KOPT-K1 (cell line): ENCODE measurements around the gene LARP1.
"Not testable (repeated sequence)": the region's sequence is repeated elsewhere in the genome, so short reads cannot be mapped to it uniquely, and the experiment has no call there.

Source experiments
- H3K27ac ChIP-seq: fragments of 200-600 bp; sonication (generic); 2 replicates; pipeline ENCODE4 v1.5.1; 2016; ENCODE audit warnings: antibody characterized with exemption, mild to moderate bottlenecking, low read depth, low read length; ENCODE audit not compliant: poor library complexity, severe bottlenecking
- H3K36me3 ChIP-seq: fragments of 200-600 bp; sonication (generic); 2 replicates; pipeline ENCODE4 v1.5.1; 2017; ENCODE audit warnings: antibody characterized with exemption, mild to moderate bottlenecking, low read length, moderate library complexity; ENCODE audit not compliant: insufficient read depth
- H3K9me3 ChIP-seq: fragments of 200-600 bp; sonication (generic); 2 replicates; pipeline ENCODE4 v1.5.1; 2017; ENCODE audit warnings: antibody characterized with exemption, low read length, mild to moderate bottlenecking; ENCODE audit not compliant: insufficient read depth, poor library complexity, severe bottlenecking

The LARP1 gene

GRCh38 chr5:154815025-154815424 lies 59.8 kb downstream of the LARP1 start:
- no peaks in the 10 kb centered on the region for H3K9me3 ChIP-seq
- H3K27ac ChIP-seq = no peak overlapping the region
- peaks cover 99% of the 10 kb centered on the region for H3K36me3 ChIP-seq

DNA sequence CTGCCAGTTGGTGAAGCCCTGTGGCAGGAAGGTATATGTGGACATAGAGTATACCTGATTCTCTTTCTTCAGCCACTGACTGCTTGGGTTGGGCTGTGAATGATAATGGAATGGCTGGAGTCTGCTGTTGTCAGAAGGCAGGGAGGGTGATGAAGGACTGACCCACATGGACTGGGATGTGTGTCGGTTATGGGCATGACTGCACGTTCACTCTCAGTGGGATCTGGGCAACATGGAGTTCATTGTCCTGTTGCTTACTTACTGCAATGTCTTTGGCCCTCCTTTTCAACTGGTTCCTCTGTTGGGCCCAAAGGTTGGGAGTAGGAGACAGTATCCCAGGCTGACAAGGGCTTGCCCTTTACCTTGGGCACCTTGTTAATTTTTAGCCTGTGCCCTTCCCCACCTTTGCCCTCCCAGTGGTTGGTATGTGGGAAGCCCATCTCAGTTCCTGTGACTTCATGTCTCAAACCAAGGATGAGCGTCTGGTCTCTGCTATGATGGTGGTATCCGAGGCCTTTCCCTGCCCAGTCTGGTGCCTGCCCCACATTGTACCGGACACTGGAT lies 60.6 kb downstream of the LARP1 start:
- Histone ChIP-seq H3K36me3 (peaks cover 99% of the 10 kb centered on the region), H3K27ac (no peak overlapping the region), H3K9me3 (no peaks in the 10 kb centered on the region)

- Histone ChIP-seq H3K36me3 (peaks cover 96% of the 10 kb centered on the region), H3K9me3 (no peaks in the 10 kb centered on the region), H3K27ac (no peak overlapping the region)
Measured at GRCh38 chr5:154816891-154817492, 61.8 kb downstream of the LARP1 start.

DNA sequence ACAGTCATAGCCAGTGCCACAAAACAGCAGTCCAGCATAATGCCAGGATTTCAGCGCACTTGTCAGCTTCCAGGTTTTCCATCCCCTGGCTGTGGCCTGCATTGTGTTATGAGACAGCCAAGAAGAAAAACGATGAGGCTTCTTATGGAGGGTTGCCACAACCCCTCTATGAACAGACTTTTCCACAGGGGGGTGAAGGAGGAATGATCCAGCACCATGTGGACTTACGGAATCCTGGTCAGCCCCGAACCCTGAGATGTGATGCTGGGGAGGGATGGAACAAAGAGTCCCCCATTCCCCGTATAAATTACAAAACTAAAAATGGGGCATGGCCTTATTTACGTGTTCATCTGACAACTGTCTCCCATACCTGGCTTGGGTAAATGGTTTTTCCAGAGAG lies 62.6 kb downstream of the LARP1 start:
- no peak overlapping the region for H3K27ac ChIP-seq
- peaks cover 98% of the 10 kb centered on the region for H3K36me3 ChIP-seq
- no peaks in the 10 kb centered on the region for H3K9me3 ChIP-seq

DNA sequence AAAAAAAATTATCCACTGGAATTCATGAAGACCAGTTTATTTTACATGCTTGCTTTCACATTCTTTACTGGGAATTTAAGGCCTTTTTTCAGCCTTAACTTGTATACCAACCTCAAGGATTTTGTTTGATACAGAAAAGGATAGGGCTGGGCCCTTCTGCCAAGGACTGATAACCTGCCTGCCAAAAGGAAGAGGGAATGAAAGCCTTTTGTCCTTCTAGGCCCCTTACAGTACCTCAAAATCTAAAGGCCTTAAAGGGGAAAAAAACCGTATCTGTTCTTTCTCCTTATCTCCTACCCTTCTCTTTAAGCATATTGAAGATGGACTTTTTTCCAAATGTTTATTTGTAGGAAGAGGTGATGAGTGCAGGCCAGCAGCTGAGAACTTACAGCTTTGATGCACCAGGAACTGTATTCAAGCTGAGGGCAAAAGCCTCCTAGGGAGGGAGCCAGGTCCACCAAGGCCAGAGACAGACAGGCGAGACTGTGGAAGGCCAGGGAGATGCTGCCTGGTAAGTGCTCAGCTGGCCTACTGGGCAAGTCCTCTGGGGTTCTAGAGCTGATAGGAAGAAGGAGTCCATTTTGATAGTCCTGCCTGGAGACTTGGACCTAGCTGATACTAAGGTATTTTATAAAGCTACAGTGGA lies 63.4 kb downstream of the LARP1 start:
- no peak overlapping the region for H3K27ac ChIP-seq
- H3K36me3 ChIP-seq = peaks cover 96% of the 10 kb centered on the region
- H3K9me3 ChIP-seq = no peaks in the 10 kb centered on the region

GRCh38 chr5:154819546-154819945 lies 64.4 kb downstream of the LARP1 start:
- H3K27ac ChIP-seq = no peak overlapping the region
- H3K36me3 ChIP-seq = peaks cover 96% of the 10 kb centered on the region
- H3K9me3 ChIP-seq = no peaks in the 10 kb centered on the region

GRCh38 chr5:154820383-154820782 lies 65.2 kb downstream of the LARP1 start:
- Histone ChIP-seq H3K9me3 (no peaks in the 10 kb centered on the region), H3K36me3 (peaks cover 90% of the 10 kb centered on the region), H3K27ac (no peak overlapping the region)

DNA sequence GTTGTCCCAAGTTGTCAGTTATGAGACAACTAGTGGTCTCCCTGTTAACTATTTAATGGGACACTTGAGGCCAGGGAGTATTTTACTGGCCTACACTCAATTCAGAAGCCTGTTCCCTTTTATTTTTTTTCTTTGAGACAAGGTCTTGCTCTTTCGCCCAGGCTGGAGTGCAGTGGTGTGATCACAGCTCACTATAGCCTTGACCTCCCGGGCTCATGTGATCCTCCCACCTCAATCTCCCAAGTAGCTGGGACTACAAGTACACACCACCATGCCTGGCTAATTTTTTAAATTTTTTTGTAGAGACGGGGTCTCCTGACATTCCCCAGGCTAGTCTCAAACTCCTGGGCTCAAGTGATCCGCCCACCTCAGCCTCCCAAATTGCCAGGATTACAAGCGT lies 67.7 kb downstream of the LARP1 start:
- peaks cover 75% of the 10 kb centered on the region for H3K36me3 ChIP-seq
- not testable (repeated sequence) for H3K9me3 ChIP-seq, H3K27ac ChIP-seq

DNA sequence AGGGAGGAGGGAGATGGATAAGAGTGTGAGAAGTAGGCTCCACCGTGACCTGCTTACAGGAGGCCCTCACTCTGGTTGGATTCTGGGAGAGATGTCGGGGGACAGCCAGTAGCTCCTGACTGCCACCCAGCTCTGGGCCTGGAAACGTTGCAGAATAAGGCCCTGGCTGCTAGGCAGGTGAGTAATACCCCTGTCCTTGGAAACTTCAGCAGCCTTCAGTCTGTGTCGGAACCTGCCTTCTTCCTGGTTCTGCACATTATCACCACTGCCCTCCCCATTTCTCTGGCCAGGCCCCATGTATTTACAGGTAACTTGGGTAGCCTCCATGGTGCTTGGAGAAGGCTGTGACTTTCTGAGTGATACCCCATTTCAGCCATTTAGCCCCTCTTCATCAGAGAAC lies 68.4 kb downstream of the LARP1 start:
- Histone ChIP-seq H3K36me3 (peaks cover 75% of the 10 kb centered on the region), H3K9me3 (no peaks in the 10 kb centered on the region)

DNA sequence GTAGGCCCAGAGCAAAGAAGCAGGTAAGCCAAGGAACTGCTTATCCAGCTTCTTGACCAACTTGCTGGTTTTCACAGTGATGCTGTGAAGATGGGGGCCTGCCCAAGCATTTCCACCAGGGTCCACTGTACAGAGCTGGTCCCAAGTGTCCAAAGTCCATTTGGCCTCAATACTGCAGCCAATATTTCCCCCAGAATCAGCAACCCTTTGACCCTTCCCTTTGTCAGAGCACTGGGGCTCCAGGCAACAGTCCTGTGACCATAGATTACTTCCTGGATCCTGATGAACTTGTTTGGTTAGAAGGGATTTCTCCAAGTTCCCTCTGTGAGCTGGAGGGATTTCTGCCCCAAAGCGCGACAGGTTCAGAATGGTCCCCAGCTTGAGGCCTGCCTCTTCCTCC lies 68.9 kb downstream of the LARP1 start:
- no peak overlapping the region for H3K27ac ChIP-seq
- H3K36me3 ChIP-seq = peaks cover 73% of the 10 kb centered on the region
- H3K9me3 ChIP-seq = no peaks in the 10 kb centered on the region

More for the DNA sequence above, 68.4 kb downstream of the LARP1 start:
- no peak overlapping the region for H3K27ac ChIP-seq

- Histone ChIP-seq H3K27ac (peak overlapping the region; percentile 11), H3K9me3 (no peaks in the 10 kb centered on the region), H3K36me3 (peaks cover 64% of the 10 kb centered on the region)
Measured at GRCh38 chr5:154829181-154829588, 74.0 kb downstream of the LARP1 start.

DNA sequence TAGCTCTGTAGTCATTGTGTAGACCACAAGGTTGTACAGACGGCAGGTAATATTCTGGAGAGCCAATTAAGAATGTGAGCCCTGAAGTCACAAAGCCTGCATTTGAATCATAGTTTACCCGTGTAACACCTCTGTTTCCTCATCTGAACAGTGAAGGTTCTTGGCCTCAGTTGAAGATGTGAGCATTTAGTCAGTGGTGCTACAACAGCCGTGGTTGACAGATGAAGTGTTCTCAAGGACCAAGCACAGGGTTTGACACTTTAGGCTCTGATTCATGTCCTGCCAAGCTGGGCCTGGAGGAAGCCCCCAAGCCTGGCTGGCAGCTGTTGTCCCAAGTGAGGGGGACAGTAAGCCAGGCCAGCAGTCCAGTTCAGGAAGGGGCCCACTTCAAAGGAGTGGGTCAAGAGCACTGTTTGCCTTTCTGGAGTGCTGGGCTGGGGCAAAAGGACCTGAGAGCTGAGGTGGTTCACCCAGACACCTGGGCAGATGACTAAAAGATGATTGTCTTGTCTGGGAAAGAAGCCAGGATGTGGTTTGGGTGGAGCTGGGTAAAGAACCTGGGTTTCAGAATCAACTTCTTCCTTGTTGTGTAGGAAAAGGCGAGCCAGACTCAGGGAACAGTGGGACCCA lies 74.5 kb downstream of the LARP1 start:
- Histone ChIP-seq H3K9me3 (no peaks in the 10 kb centered on the region), H3K27ac (peak overlapping the region; percentile 11), H3K36me3 (peaks cover 62% of the 10 kb centered on the region)

DNA sequence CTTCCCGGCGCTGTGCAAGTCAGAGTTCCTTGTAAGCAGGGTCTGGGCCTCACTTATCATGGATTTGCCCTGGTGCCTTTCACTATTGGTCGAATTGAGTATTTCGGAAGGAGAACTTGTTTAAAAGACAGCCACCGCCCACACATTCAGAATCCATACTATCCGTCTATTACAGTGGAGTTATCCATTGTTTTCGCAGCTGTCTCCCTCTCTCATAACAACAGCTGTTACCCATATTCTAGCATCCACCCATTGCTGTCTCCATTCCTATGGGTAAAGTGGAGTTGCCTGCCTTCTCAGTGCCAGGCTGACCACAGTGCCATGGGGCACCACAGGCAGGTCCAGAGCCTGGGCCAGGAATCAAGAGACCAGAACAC lies 75.0 kb downstream of the LARP1 start:
- Histone ChIP-seq H3K36me3 (peaks cover 65% of the 10 kb centered on the region), H3K9me3 (no peaks in the 10 kb centered on the region), H3K27ac (no peak overlapping the region)

- Histone ChIP-seq H3K9me3 (no peaks in the 10 kb centered on the region), H3K36me3 (peaks cover 65% of the 10 kb centered on the region), H3K27ac (no peak overlapping the region)
Measured at GRCh38 chr5:154830596-154830995, 75.4 kb downstream of the LARP1 start.

DNA sequence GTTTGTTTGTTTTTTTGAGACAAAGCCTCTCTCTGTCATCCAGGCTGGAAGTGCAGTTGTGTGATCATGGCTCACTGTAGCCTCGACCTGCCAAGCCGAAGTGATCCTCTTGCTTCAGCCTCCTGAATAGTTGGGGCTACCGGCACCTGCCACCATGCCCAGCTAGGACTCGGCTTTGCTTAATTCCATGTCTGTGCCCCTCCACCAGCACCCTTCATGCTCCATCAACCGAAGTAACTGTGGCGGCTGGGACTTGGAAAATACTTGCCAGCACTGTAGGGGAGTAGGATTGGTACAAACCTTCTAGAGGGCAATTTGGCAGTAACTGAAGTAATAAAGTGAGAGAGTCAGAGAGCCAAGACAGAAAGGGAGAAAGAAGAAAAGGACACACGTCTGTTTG lies 76.3 kb downstream of the LARP1 start:
- Histone ChIP-seq H3K36me3 (peaks cover 65% of the 10 kb centered on the region), H3K9me3 (no peaks in the 10 kb centered on the region), H3K27ac (no peak overlapping the region)
